Endothelial cell of umbilical vein (primary cell): ENCODE measurements around the gene ANAPC5. TPM values are rescaled to one million over a fixed set of nuclear protein-coding genes. Genes with fewer than 3 reads are reported as not detected.

Source experiments
- BruUV-seq: library from RNA; stranded (reverse); fragments of 400-500 nt; replicated peaks from 2 replicates; lab custom pipeline; 2021; lab: Mats Ljungman, UMichigan
- CTCF ChIA-PET: fragments of 300-600, 350-600 bp; sonication (Branson Sonifier 250); formaldehyde crosslinking; loops from one replicate; lab custom pipeline; 2021; ENCODE audit warnings: antibody characterized with exemption, inconsistent platforms; lab: Charles Lee
- POLR2A ChIA-PET: fragments of 300-600, 350-600 bp; sonication (Branson Sonifier 250); formaldehyde crosslinking; loops from one replicate; lab custom pipeline; 2021; ENCODE audit warnings: antibody characterized with exemption, inconsistent platforms; lab: Charles Lee
- DNase-seq: peaks from one replicate; pipeline ENCODE4 v3.0.0-alpha.2; 2011; ENCODE audit warnings: low read depth, low spot score
- FAIRE-seq: peaks from 2 replicates; lab custom pipeline; 2011; peaks lifted over from hg19 to GRCh38; lab: Jason Lieb, UNC
- H2AFZ ChIP-seq: 2 replicates; pipeline ENCODE4 v1.6.0; 2012; ENCODE audit warnings: low read depth, low read length, control low read depth, inconsistent platforms
- H3K27ac ChIP-seq: 2 replicates; pipeline ENCODE4 v1.5.1; 2011; ENCODE audit warnings: low read depth, mild to moderate bottlenecking, control low read depth, low read length, moderate library complexity; ENCODE audit not compliant: insufficient read depth
- H3K27me3 ChIP-seq, 2 experiments: 2 replicates each; pipeline versions ENCODE4 v1.6.0 to v1.6.1; 2011; ENCODE audit warnings: low read length in 2 of 2, mixed read lengths in 1 of 2; ENCODE audit not compliant: control insufficient read depth in 2 of 2, insufficient read depth in 2 of 2
- H3K36me3 ChIP-seq, 2 experiments: 2 replicates in 1 of 2; 3 replicates in 1 of 2; pipeline ENCODE4 v1.5.1; 2011; ENCODE audit warnings: low read length in 2 of 2, mild to moderate bottlenecking in 1 of 2, moderate library complexity in 1 of 2; ENCODE audit not compliant: control insufficient read depth in 2 of 2, insufficient read depth in 2 of 2; ENCODE audit errors: extremely low read depth in 1 of 2
- H3K4me1 ChIP-seq: 3 replicates; pipeline ENCODE4 v1.5.1; 2011; ENCODE audit warnings: mild to moderate bottlenecking, low read length; ENCODE audit not compliant: control insufficient read depth, insufficient read depth; ENCODE audit errors: extremely low read depth
- H3K4me2 ChIP-seq: 2 replicates; pipeline ENCODE4 v1.6.1; 2011; ENCODE audit warnings: low read length, control low read depth, mixed read lengths; ENCODE audit not compliant: insufficient read depth
- H3K4me3 ChIP-seq, 3 experiments: fragments of 200-600 bp in 1 of 3; sonication (generic), shearing (Covaris generic) in 1 of 3; replicated peaks in 1 of 3; 2 replicates each; pipeline ENCODE4 v1.5.1; 2011 to 2016; ENCODE audit warnings: control low read depth in 3 of 3, low read length in 3 of 3, mild to moderate bottlenecking in 2 of 3, inconsistent platforms in 1 of 3, low read depth in 1 of 3, moderate library complexity in 1 of 3; ENCODE audit not compliant: insufficient read depth in 1 of 3
- H3K79me2 ChIP-seq: 2 replicates; pipeline ENCODE4 v1.6.0; 2012; ENCODE audit warnings: low read length, inconsistent platforms; ENCODE audit not compliant: control insufficient read depth, insufficient read depth
- H3K9ac ChIP-seq: replicated peaks from 2 replicates; pipeline ENCODE3; 2011; ENCODE audit warnings: low read length, control low read depth; ENCODE audit not compliant: insufficient read depth; ENCODE audit errors: extremely low read depth
- H3K9me1 ChIP-seq: replicated peaks from 3 replicates; pipeline ENCODE4 v1.6.0; 2011; ENCODE audit warnings: mild to moderate bottlenecking, low read length; ENCODE audit not compliant: control insufficient read depth, insufficient read depth; ENCODE audit errors: extremely low read depth
- H3K9me3 ChIP-seq: replicated peaks from 2 replicates; pipeline ENCODE4 v1.5.1; 2012; ENCODE audit warnings: low read length, inconsistent platforms; ENCODE audit not compliant: control insufficient read depth, insufficient read depth
- H4K20me1 ChIP-seq: replicated peaks from 2 replicates; pipeline ENCODE3; 2011; ENCODE audit warnings: mild to moderate bottlenecking, low read length; ENCODE audit not compliant: control insufficient read depth, insufficient read depth; ENCODE audit errors: extremely low read depth
- FOS ChIP-seq: IDR thresholded peaks from 2 replicates; pipeline ENCODE4 v1.6.1; 2011; ENCODE audit warnings: mild to moderate bottlenecking, low read length, moderate library complexity, borderline replicate concordance; ENCODE audit not compliant: insufficient read depth
- JUN ChIP-seq: IDR thresholded peaks from 2 replicates; pipeline ENCODE4 v1.6.1; 2011; ENCODE audit warnings: borderline replicate concordance, low read depth; ENCODE audit not compliant: insufficient read length, insufficient read depth
- MYC ChIP-seq: IDR thresholded peaks from one replicate; pipeline ENCODE4 v1.6.1; 2011; ENCODE audit warnings: mild to moderate bottlenecking, low read depth, low read length
- POLR2A ChIP-seq: IDR thresholded peaks from 2 replicates; pipeline ENCODE4 v1.6.1; 2012; ENCODE audit warnings: low read depth, mild to moderate bottlenecking, control low read depth, low read length
- POLR2AphosphoS5 ChIP-seq: IDR thresholded peaks from 2 replicates; pipeline ENCODE4 v1.6.1; 2012; ENCODE audit warnings: low read depth, mild to moderate bottlenecking, control low read depth, low read length, moderate library complexity; ENCODE audit not compliant: insufficient read depth
- dilution Hi-C: fragments of 300-500 bp; cut with MboI; formaldehyde crosslinking; loops from one replicate; pipeline ENCODE4 v1.15.0; 2019; ENCODE audit warnings: low sequenced_read_pairs; ENCODE audit not compliant: extremely low pct_ligation_motif_present
- intact Hi-C: fragments of 100-400 bp; cut with micrococcal nuclease; formaldehyde crosslinking; loops from one replicate; pipeline ENCODE4 v1.10.0; 2022
- polyA plus RNA-seq, 4 experiments: library from polyadenylated mRNA; depleted of rRNA in 3 of 4; stranded (reverse) in 3 of 4; unstranded in 1 of 4; fragments of >200 nt; gene quantifications; 2 replicates each; pipeline versions ENCODE4 v1.2.1 to v1.2.3, GENCODE V29; 2011 to 2012; ENCODE audit warnings: missing spikeins in 1 of 4
- total RNA-seq: library from RNA; stranded (reverse); gene quantifications from 2 replicates; pipeline ENCODE4 v1.2.3, GENCODE V29; 2021
- TF ChIP-seq, protein P1 (sequence below): IDR thresholded peaks from 2 replicates; pipeline ENCODE4 v1.6.1; 2011; ENCODE audit not compliant: insufficient read depth, insufficient read length
- TF ChIP-seq, protein P2 (sequence below), 2 donors: IDR thresholded peaks; 1 replicate in 1 of 2; 2 replicates in 1 of 2; pipeline ENCODE4 v1.5.1; 2011; ENCODE audit warnings: low read length in 2 of 2, mild to moderate bottlenecking in 2 of 2, moderate library complexity in 2 of 2, control low read depth in 1 of 2, inconsistent platforms in 1 of 2, low read depth in 1 of 2; ENCODE audit not compliant: insufficient read depth in 1 of 2; ENCODE audit errors: extremely low read depth in 1 of 2

ANAPC5 gene
- total and polyA plus RNA-seq, 2 donors (not counting 3 experiments of a cell fraction or from before 2014, with no cell fraction given) = 133 to 168 TPM

DNA sequence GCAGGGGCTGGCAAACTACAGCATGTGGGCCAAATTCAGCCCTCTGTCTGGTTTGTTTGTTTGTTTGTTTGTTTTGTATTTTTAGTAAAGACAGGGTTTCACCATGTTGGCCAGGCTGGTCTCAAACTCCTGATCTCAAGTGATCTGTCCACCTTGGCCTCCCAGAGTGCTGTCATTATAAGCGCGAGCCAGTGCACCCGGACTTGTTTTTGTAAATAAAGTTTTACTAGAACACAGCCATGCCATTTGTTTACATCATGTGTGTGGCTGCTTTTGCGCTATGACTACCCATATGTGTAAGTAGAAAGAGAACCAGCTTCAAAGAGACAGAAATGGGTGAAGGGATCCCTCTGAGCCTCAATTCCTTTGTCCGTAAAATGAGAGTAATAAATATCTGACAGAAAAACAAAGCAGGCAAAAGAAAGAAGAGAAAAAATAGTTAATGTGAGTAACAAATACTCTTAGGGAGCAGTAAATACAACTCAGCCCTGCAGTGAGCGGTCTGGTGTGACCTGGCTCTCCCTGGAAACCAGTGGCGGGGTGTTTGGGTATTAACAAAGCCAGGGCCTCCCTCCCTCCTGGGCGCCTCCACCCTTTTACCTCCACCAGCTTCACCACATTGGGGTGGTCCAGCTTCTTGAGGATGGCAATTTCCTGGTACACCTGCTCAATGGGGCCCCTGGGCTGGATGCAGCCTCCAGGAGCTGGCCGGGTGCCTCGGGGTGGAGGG lies 88.8 kb downstream of the ANAPC5 start:
- ChIA-PET CTCF (no interaction called here), POLR2A (no interaction called here)
- intact Hi-C loops = no loop called here
- H3K36me3 ChIP-seq = peaks cover 4 to 24% of the 10 kb centered on the region in 2 experiments
- H3K79me2 ChIP-seq = no peaks in the 10 kb centered on the region
- no TSS peak for BruUV-seq
- H2AFZ ChIP-seq = no peak overlapping the region
- DNase-seq (no peak), FAIRE-seq (no peak)
- TF ChIP-seq, protein P1, sequence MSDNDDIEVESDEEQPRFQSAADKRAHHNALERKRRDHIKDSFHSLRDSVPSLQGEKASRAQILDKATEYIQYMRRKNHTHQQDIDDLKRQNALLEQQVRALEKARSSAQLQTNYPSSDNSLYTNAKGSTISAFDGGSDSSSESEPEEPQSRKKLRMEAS = no peak
- TF ChIP-seq JUN (no peak), FOS (no peak), POLR2A (no peak), POLR2AphosphoS5 (no peak), MYC (no peak)
- TF ChIP-seq, protein P2, sequence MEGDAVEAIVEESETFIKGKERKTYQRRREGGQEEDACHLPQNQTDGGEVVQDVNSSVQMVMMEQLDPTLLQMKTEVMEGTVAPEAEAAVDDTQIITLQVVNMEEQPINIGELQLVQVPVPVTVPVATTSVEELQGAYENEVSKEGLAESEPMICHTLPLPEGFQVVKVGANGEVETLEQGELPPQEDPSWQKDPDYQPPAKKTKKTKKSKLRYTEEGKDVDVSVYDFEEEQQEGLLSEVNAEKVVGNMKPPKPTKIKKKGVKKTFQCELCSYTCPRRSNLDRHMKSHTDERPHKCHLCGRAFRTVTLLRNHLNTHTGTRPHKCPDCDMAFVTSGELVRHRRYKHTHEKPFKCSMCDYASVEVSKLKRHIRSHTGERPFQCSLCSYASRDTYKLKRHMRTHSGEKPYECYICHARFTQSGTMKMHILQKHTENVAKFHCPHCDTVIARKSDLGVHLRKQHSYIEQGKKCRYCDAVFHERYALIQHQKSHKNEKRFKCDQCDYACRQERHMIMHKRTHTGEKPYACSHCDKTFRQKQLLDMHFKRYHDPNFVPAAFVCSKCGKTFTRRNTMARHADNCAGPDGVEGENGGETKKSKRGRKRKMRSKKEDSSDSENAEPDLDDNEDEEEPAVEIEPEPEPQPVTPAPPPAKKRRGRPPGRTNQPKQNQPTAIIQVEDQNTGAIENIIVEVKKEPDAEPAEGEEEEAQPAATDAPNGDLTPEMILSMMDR (IDR thresholded peaks at IDR 0.05; ENCODE audit: extremely low read depth in 1 of 2, insufficient read depth in 1 of 2, low read depth in 1 of 2, low read length in 2 of 2) = no peak
- H4K20me1 ChIP-seq = no peaks in the 10 kb centered on the region
- no peaks in the 10 kb centered on the region for H3K27me3 ChIP-seq
- dilution Hi-C loops = no loop called here
- no peaks in the 10 kb centered on the region for H3K9me1 ChIP-seq
- H3K4me1 ChIP-seq = no peaks in the 10 kb centered on the region
- H3K4me3 ChIP-seq = no peak overlapping the region
- H3K9me3 ChIP-seq = no peaks in the 10 kb centered on the region
- H3K4me2 ChIP-seq = no peak overlapping the region
- H3K27ac ChIP-seq = no peak overlapping the region
- H3K9ac ChIP-seq = no peak overlapping the region
